Renal cortical epithelial cell (primary cell): Measurements from ENCODE around the gene PPARG. TPM values are rescaled to one million over a fixed set of nuclear protein-coding genes. Genes with fewer than 3 reads are reported as not detected.

ENCODE experiments used
- DNase-seq: peaks from one replicate; pipeline ENCODE4 v3.0.0-alpha.2; 2011; ENCODE audit warnings: low read depth
- total RNA-seq: library from RNA; depleted of rRNA; stranded (reverse); fragments of >200 nt; gene quantifications from 2 replicates; pipeline ENCODE4 v1.2.3, GENCODE V29; 2014

PPARG gene
- total RNA-seq, 1 donor from 2014 or later: 11.3 TPM

DNA sequence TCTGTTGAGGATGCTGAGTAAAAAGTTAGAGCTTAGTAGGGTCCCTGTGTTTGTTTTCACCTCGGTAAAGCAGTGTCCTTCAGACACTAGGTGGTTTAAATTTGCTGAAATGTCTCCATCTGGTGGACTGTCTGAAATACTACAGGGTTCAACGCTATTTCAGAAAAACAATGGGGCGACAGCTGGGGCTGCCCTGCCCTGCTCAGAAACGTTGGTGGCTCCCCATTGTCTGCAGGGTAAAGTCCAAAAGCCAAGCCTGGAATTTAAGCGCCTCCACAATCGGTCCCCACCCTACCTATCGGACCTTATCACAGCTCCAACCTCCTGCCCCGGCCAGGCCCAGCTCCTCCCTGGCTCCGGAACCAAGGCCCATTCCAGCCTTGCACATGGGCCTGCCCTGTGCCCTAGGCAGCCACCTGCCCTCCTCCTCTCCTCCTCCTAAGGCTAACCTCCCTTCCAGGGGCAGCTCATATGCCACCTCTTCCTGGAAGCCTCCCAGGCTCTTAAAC lies 191.1 kb downstream of the PPARG start:
- peak; percentile 40 for DNase-seq

DNA sequence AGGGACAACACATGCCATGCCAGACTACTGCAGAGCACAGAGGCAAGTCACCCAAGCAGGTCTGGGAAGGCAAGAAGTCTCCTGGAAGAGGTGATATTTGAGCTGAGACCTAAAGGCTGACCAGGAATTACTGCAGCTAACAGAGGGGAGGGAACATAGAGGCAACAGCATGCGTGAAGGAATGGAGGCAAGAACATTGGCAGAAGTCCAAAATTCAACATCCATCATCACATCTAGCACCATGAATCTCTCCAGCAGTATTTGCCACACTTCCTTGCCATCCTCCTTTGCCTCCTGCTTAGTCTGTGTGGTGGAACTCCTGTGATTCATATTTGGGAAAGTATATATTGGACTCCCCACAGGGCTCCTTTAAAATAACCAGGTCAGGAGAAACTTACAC lies 194.5 kb downstream of the PPARG start:
- DNase-seq: peak; percentile 40

DNA sequence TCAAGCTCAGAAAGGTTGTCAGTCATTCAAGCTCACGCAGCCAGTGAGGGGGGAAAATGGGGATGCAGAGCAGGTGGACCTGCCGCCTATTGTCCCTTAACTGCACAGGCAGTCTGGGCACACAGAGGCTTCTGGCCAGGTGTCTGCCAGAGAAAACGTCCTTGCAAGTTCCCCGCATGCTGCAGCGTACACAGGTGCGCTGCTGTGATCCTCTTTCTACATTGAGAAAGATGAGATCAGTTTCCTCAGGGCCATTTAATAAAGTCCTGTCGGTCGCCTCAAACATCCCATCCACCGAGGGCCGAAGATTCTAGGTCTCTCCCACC lies 195.0 kb downstream of the PPARG start:
- DNase-seq: no peak

Other genes starting within 250 kb of the PPARG start
- 0.25 and 0.69 TPM in 2 replicates for gene TIMP4, start 130.2 kb upstream of the PPARG start, total RNA-seq
- gene TSEN2, start 195.4 kb downstream of the PPARG start, total RNA-seq: 8.5 and 18.4 TPM in 2 replicates